ENCODE measurements around the gene SPOCK1. TPM values are rescaled to one million over a fixed set of nuclear protein-coding genes. Genes with fewer than 3 reads are reported as not detected.

The SPOCK1 gene
- total RNA-seq, 4 donors from 2014 or later = 1.1 to 6.4 (median 4.2) TPM; not detected in 1

DNA sequence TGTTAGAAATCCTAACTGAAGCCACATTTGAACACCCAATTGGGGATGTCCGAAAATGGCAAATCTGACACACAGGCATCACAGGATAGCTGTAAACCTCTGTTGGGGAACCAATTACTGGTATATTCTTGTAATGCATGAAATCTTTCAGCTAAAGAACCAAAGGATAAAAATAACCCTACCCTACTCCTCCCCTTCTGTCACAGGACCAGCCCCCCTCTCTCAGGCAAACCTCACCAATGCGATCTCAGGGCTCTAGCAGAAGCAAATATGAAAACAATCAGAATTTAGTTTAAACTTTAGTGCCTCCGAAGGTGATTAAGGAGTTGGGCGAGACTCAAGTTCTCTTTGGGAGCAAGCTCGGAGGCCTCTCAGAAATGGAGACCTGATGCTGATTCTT is 499.3 kb downstream of the SPOCK1 start:
- TF ChIP-seq, protein P1, sequence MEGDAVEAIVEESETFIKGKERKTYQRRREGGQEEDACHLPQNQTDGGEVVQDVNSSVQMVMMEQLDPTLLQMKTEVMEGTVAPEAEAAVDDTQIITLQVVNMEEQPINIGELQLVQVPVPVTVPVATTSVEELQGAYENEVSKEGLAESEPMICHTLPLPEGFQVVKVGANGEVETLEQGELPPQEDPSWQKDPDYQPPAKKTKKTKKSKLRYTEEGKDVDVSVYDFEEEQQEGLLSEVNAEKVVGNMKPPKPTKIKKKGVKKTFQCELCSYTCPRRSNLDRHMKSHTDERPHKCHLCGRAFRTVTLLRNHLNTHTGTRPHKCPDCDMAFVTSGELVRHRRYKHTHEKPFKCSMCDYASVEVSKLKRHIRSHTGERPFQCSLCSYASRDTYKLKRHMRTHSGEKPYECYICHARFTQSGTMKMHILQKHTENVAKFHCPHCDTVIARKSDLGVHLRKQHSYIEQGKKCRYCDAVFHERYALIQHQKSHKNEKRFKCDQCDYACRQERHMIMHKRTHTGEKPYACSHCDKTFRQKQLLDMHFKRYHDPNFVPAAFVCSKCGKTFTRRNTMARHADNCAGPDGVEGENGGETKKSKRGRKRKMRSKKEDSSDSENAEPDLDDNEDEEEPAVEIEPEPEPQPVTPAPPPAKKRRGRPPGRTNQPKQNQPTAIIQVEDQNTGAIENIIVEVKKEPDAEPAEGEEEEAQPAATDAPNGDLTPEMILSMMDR (IDR thresholded peaks at IDR 0.05) = no peak
- TF ChIP-seq POLR2A (IDR thresholded peaks at IDR 0.05) = no peak
- no peaks in the 10 kb centered on the region for H3K9me3 ChIP-seq
- H3K36me3 ChIP-seq = no peaks in the 10 kb centered on the region
- H3K4me3 ChIP-seq = no peak overlapping the region
- H3K27me3 ChIP-seq = no peaks in the 10 kb centered on the region
- H3K4me1 ChIP-seq = no peaks in the 10 kb centered on the region
- no peak overlapping the region for H3K27ac ChIP-seq
- DNase-seq = no peak

DNA sequence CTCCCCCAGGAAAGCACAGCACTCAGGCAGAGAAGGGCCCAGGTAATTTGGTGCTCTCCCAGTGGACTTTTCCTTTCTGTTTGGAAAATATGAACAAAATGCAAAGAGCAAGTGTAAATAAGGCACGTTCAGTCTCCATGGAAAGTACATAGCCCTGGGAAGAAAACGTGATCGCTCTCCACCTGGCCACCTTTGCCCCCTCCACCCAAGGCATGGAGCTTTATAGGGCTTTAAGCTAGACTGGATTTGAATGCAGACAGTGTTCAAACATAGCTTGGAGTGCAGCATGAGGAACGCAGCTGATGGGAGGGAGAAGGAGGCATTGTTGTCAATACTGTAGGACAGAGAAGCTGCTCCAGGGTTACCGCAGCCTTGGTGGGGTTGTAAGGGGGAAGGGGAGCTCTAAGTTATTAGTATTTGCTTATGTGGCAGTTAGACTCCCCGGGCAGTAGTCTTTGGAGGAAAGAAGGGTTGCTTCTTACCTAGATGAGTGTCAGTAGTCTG is 500.2 kb downstream of the SPOCK1 start:
- Histone ChIP-seq H3K36me3 (no peaks in the 10 kb centered on the region), H3K4me1 (no peaks in the 10 kb centered on the region), H3K4me3 (no peak overlapping the region), H3K27me3 (no peaks in the 10 kb centered on the region), H3K9me3 (no peaks in the 10 kb centered on the region), H3K27ac (no peak overlapping the region)
- TF ChIP-seq POLR2A (IDR thresholded peaks at IDR 0.05) = no peak
- TF ChIP-seq, protein P1 (IDR thresholded peaks at IDR 0.05) = no peak
- no peak for DNase-seq

DNA sequence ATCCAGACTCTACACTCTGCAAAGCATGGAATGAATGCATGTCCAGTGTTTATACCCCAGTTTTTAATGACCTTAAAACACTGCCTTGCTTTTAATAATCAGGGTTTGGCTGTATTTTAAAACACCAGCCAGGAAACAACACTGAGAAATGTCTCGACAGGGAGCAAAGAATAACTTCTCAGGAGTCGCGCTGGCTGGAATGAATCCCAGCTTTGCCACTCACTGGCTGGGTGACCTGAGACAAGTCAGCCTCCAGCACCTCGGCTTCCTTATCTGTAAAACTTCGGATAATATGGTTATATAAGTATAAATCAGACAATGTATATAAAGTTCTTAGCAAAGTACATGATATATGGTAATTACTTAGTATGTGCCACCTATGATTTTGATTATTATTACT is 505.0 kb downstream of the SPOCK1 start:
- H3K4me1 ChIP-seq = no peaks in the 10 kb centered on the region
- H3K9me3 ChIP-seq = no peaks in the 10 kb centered on the region
- DNase-seq = no peak
- no peaks in the 10 kb centered on the region for H3K36me3 ChIP-seq
- no peak overlapping the region for H3K27ac ChIP-seq
- no peaks in the 10 kb centered on the region for H3K27me3 ChIP-seq
- no peak overlapping the region for H3K4me3 ChIP-seq
- TF ChIP-seq POLR2A (IDR thresholded peaks at IDR 0.05) = no peak
- TF ChIP-seq, protein P1 (IDR thresholded peaks at IDR 0.05) = no peak

DNA sequence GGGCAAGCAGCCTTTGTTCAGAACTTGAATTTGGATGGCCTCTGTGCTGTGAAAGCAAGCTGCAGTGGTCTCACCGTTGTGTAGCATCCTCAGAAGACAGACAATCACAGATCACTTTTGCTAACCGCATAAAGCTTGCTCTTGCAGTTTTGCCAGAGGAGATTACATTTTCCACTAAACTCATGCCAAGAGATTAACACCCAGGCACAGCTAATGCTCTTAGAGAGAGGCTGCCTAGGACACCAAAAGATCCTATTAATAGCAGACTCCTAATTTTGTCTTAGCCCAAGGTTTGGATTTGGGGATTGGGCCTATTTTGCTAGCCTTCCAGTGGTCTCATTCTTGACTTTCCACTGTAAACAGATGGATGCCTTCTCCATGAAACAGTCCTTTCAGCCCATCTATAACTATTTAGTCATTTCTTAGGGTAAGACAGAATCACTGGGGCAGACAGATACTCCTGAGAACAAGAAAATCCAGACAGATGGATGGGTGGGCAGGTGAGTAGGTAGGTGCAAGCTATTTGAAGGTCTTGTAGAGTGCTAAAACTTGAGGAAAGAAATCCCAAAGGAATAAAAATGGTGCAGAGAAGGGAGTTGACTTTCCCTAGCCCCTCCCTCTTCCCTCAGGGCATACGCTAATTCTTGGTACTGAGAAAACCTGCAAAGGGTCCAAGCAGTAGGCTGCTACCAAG is 506.2 kb downstream of the SPOCK1 start:
- Histone ChIP-seq H3K4me3 (no peak overlapping the region), H3K36me3 (no peaks in the 10 kb centered on the region), H3K4me1 (no peaks in the 10 kb centered on the region), H3K27ac (no peak overlapping the region), H3K9me3 (no peaks in the 10 kb centered on the region), H3K27me3 (no peaks in the 10 kb centered on the region)
- TF ChIP-seq POLR2A (IDR thresholded peaks at IDR 0.05) = no peak
- TF ChIP-seq, protein P1 (IDR thresholded peaks at IDR 0.05) = no peak
- no peak for DNase-seq

DNA sequence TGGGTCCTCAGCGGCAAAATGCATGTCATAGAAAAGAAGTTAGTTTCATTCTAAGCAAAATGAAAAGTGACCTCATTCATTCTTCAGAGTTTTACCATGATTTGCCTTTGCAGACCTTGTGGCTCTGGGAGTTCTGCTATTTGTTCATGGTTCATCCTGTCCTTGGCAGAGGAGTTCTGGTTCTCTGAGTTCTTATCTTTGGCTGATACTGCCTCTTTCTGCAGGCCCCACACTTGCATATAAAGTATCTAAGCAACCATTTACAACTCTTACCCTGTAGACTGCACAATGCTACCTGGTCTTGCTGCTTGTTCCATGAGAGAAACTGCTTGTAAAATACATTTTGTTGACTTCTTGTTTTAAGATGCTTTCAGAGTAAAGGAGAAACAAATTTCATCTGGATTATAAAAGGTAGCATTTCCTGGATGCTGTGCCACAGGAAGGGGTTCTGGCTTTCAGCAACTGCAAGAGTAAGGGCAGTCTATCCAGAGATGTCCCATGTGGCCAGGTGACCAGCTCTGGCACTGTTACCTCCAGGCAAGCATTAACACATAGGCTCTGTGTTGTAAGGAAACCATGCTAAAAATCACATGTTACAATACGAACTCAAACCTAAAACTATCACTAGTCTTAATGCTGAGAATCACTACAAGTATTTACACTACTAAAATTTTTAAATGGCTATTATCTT is 513.2 kb downstream of the SPOCK1 start:
- no peak for DNase-seq
- H3K27me3 ChIP-seq = no peaks in the 10 kb centered on the region
- no peaks in the 10 kb centered on the region for H3K9me3 ChIP-seq
- H3K4me1 ChIP-seq = no peaks in the 10 kb centered on the region
- H3K27ac ChIP-seq = no peak overlapping the region
- no peaks in the 10 kb centered on the region for H3K36me3 ChIP-seq
- TF ChIP-seq, protein P1 (IDR thresholded peaks at IDR 0.05) = no peak
- no peak for TF ChIP-seq POLR2A (IDR thresholded peaks at IDR 0.05)
- H3K4me3 ChIP-seq = no peak overlapping the region

Data from Peyer's patch (tissue), 4 donors.